ENCODE data around the gene CDK16. TPM values are rescaled to one million over a fixed set of nuclear protein-coding genes. Genes with fewer than 3 reads are reported as not detected.

The CDK16 gene
- total RNA-seq, 2 experiments from 2014 or later = 68.5 to 86.1 TPM

DNA sequence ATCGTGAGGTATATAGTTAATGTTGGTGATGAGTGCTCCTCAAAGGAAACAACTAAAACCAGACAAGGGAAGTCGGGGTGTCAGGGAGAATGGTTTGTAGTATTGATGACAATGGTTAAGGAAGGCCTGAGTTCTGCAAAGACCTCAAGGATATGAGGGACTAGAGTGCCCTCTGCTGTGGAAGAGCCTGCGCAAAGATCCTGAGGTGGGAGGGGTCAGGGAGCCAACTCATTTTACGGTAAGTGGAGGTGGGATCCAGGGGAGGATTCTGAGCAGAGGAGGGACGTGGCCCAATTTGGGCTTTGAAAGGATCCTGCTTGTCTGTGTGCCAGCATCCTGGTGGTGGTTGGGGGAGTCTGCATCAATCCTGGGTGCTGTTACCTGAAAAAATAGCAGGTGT, 13.5 kb upstream of the CDK16 start:
- DNase-seq (ENCODE audit: low spot score) = no peak
- no peaks in the 10 kb centered on the region for H3K9me3 ChIP-seq (ENCODE audit: low read length)
- intact Hi-C loops (cut with micrococcal nuclease; ENCODE audit: unreplicated experiment) = no loop called here
- TF ChIP-seq, protein P1, sequence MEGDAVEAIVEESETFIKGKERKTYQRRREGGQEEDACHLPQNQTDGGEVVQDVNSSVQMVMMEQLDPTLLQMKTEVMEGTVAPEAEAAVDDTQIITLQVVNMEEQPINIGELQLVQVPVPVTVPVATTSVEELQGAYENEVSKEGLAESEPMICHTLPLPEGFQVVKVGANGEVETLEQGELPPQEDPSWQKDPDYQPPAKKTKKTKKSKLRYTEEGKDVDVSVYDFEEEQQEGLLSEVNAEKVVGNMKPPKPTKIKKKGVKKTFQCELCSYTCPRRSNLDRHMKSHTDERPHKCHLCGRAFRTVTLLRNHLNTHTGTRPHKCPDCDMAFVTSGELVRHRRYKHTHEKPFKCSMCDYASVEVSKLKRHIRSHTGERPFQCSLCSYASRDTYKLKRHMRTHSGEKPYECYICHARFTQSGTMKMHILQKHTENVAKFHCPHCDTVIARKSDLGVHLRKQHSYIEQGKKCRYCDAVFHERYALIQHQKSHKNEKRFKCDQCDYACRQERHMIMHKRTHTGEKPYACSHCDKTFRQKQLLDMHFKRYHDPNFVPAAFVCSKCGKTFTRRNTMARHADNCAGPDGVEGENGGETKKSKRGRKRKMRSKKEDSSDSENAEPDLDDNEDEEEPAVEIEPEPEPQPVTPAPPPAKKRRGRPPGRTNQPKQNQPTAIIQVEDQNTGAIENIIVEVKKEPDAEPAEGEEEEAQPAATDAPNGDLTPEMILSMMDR (conservative IDR thresholded peaks at IDR 0.05; ENCODE audit: low read length) = 0 out of 2 replicates have a peak, but pooled peaks have one; percentile 20
- no peak for TF ChIP-seq EZH2phosphoT487 (IDR thresholded peaks at IDR 0.05; ENCODE audit: borderline replicate concordance, low read depth, low read length)
- BruUV-seq (replicated peaks) = no TSS peak
- no peak overlapping the region for H3K27ac ChIP-seq (ENCODE audit: low read depth, low read length, poor library complexity, severe bottlenecking)
- H3K4me1 ChIP-seq (ENCODE audit: insufficient read depth, low read length, poor library complexity, severe bottlenecking) = no peaks in the 10 kb centered on the region
- H3K4me3 ChIP-seq (ENCODE audit: low read depth, low read length, poor library complexity, severe bottlenecking) = no peak overlapping the region
- CTCF ChIA-PET (ENCODE audit: unreplicated experiment) = no interaction called here
- no peaks in the 10 kb centered on the region for H4K20me1 ChIP-seq (ENCODE audit: insufficient read depth, low read length)
- no peak overlapping the region for H2AFZ ChIP-seq (ENCODE audit: low read length)
- H3K79me2 ChIP-seq (ENCODE audit: insufficient read depth, low read depth, low read length) = no peaks in the 10 kb centered on the region
- H3K4me2 ChIP-seq (ENCODE audit: low read length) = no peak overlapping the region
- POLR2A ChIA-PET = no interaction called here
- no peaks in the 10 kb centered on the region for H3K9me2 ChIP-seq (ENCODE audit: insufficient read depth, low read length)
- H3K36me3 ChIP-seq (ENCODE audit: insufficient read depth, low read length) = peaks cover 98% of the 10 kb centered on the region

DNA sequence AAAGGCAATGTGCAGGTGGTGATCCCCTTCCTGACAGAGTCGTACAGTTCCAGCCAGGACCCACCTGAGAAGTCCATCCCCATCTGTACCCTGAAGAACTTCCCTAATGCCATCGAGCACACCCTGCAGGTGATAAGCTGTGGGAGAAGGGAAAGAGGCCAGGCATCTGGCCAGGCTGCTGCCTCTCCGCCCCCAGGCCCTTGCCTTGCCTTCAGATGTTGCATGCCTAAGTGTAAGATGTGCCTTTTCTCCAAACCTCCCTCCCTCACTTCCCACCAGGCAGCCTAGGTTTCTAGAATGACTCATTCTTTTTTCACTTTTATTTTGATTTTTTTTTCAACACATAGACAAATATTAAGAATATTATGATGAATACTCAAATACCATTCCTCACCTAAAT, 12.2 kb upstream of the CDK16 start:
- ChIA-PET CTCF (ENCODE audit: unreplicated experiment) (no interaction called here), POLR2A (no interaction called here)
- Histone ChIP-seq H3K27ac (ENCODE audit: low read depth, low read length, poor library complexity, severe bottlenecking) (no peak overlapping the region), H4K20me1 (ENCODE audit: insufficient read depth, low read length) (no peaks in the 10 kb centered on the region), H3K79me2 (ENCODE audit: insufficient read depth, low read depth, low read length) (no peaks in the 10 kb centered on the region), H3K4me1 (ENCODE audit: insufficient read depth, low read length, poor library complexity, severe bottlenecking) (no peaks in the 10 kb centered on the region), H2AFZ (ENCODE audit: low read length) (no peak overlapping the region), H3K36me3 (ENCODE audit: insufficient read depth, low read length) (peaks cover 98% of the 10 kb centered on the region), H3K4me2 (ENCODE audit: low read length) (no peak overlapping the region), H3K9me3 (ENCODE audit: low read length) (no peaks in the 10 kb centered on the region), H3K4me3 (ENCODE audit: low read depth, low read length, poor library complexity, severe bottlenecking) (no peak overlapping the region), H3K9me2 (ENCODE audit: insufficient read depth, low read length) (no peaks in the 10 kb centered on the region)
- no TSS peak for BruUV-seq (replicated peaks)
- TF ChIP-seq EZH2phosphoT487 (IDR thresholded peaks at IDR 0.05; ENCODE audit: borderline replicate concordance, low read depth, low read length) = no peak
- TF ChIP-seq, protein P1 (conservative IDR thresholded peaks at IDR 0.05; ENCODE audit: low read length) = no peak
- intact Hi-C loops (cut with micrococcal nuclease; ENCODE audit: unreplicated experiment) = no loop called here
- no peak for DNase-seq (ENCODE audit: low spot score)

DNA sequence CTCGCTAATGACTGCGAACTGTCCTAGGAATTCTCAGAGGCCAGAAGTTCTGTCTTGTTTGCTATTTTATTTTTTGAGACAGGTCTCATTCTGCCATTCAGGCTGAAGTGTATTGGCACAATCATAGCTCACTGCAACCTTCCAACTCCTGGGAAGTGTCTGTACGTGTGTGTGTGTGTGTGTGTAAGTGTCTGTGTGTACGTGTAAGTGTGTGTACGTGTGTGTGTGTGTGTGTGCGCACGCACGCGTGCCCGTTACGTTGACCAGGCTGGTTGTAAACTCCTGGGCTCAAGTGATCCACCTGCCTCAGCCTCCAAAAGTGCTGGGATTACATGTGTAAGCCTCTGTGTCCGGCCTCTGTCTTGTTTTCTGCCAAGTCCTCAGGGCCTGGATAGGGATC, 10.4 kb upstream of the CDK16 start:
- H2AFZ ChIP-seq (ENCODE audit: low read length) = no peak overlapping the region
- ChIA-PET POLR2A (no interaction called here), CTCF (ENCODE audit: unreplicated experiment) (no interaction called here)
- no peak for DNase-seq (ENCODE audit: low spot score)
- H4K20me1 ChIP-seq (ENCODE audit: insufficient read depth, low read length) = no peaks in the 10 kb centered on the region
- H3K4me2 ChIP-seq (ENCODE audit: low read length) = no peak overlapping the region
- intact Hi-C loops (cut with micrococcal nuclease; ENCODE audit: unreplicated experiment) = no loop called here
- no TSS peak for BruUV-seq (replicated peaks)
- TF ChIP-seq EZH2phosphoT487 (IDR thresholded peaks at IDR 0.05; ENCODE audit: borderline replicate concordance, low read depth, low read length) = no peak
- TF ChIP-seq, protein P1 (conservative IDR thresholded peaks at IDR 0.05; ENCODE audit: low read length) = no peak
- no peaks in the 10 kb centered on the region for H3K9me3 ChIP-seq (ENCODE audit: low read length)
- no peak overlapping the region for H3K4me3 ChIP-seq (ENCODE audit: low read depth, low read length, poor library complexity, severe bottlenecking)
- no peaks in the 10 kb centered on the region for H3K9me2 ChIP-seq (ENCODE audit: insufficient read depth, low read length)
- no peak overlapping the region for H3K27ac ChIP-seq (ENCODE audit: low read depth, low read length, poor library complexity, severe bottlenecking)
- no peaks in the 10 kb centered on the region for H3K79me2 ChIP-seq (ENCODE audit: insufficient read depth, low read depth, low read length)
- H3K36me3 ChIP-seq (ENCODE audit: insufficient read depth, low read length) = peaks cover 98% of the 10 kb centered on the region
- H3K4me1 ChIP-seq (ENCODE audit: insufficient read depth, low read length, poor library complexity, severe bottlenecking) = no peaks in the 10 kb centered on the region
